Erythroblast (primary cell): Measurements from ENCODE around the gene TRMU.

Experiments used
- GATA1 ChIP-seq: IDR thresholded peaks from 2 replicates; pipeline ENCODE4 v1.6.1; 2011; ENCODE audit warnings: low read depth, mild to moderate bottlenecking, control low read depth, low read length, moderate library complexity
- POLR2A ChIP-seq: IDR thresholded peaks from 2 replicates; pipeline ENCODE4 v1.6.1; 2011; ENCODE audit warnings: mild to moderate bottlenecking, low read length

- TF ChIP-seq POLR2A (no peak), GATA1 (no peak)
Observed at GRCh38 chr22:46381731-46382130, 46.2 kb downstream of the TRMU start.
